Activated CD4-positive, alpha-beta T cell treated with anti-CD3 and anti-CD28 coated beads for 4 hours (primary cell): ENCODE results near the gene MAGI3.

Experiments used
- DNase-seq, 2 donors: peaks; one replicate each; pipeline ENCODE4 v3.0.0-alpha.2; 2020

MAGI3 gene

GRCh38 chr1:113660088-113660487 is 269.8 kb downstream of the MAGI3 start:
- no peak for DNase-seq

GRCh38 chr1:113662101-113662500 is 271.8 kb downstream of the MAGI3 start:
- no peak for DNase-seq

GRCh38 chr1:113663165-113663951 is 273.0 kb downstream of the MAGI3 start:
- no peak for DNase-seq

- no peak for DNase-seq
Observed at GRCh38 chr1:113665071-113665470, 274.8 kb downstream of the MAGI3 start.

- DNase-seq = no peak
Observed at GRCh38 chr1:113666126-113666525, 275.8 kb downstream of the MAGI3 start.

GRCh38 chr1:113669988-113670387 is 279.7 kb downstream of the MAGI3 start:
- DNase-seq = no peak

GRCh38 chr1:113670650-113671049 is 280.3 kb downstream of the MAGI3 start:
- no peak for DNase-seq

- DNase-seq = no peak
Observed at GRCh38 chr1:113672491-113672890, 282.2 kb downstream of the MAGI3 start.

- no peak for DNase-seq
Observed at GRCh38 chr1:113674591-113674990, 284.3 kb downstream of the MAGI3 start.

GRCh38 chr1:113675302-113675701 is 285.0 kb downstream of the MAGI3 start:
- DNase-seq = no peak

GRCh38 chr1:113676524-113676923 is 286.2 kb downstream of the MAGI3 start:
- no peak for DNase-seq

- peak in 1 of 2 donors; percentile 1 for DNase-seq
Observed at GRCh38 chr1:113677250-113678158, 287.2 kb downstream of the MAGI3 start.

- DNase-seq = no peak
Observed at GRCh38 chr1:113678159-113678469, 287.8 kb downstream of the MAGI3 start.

GRCh38 chr1:113681596-113682337 is 291.5 kb downstream of the MAGI3 start:
- DNase-seq = no peak

GRCh38 chr1:113683384-113684152 is 293.3 kb downstream of the MAGI3 start:
- no peak for DNase-seq

GRCh38 chr1:113684153-113684541 is 293.8 kb downstream of the MAGI3 start:
- no peak for DNase-seq

GRCh38 chr1:113686891-113687618 is 296.7 kb downstream of the MAGI3 start:
- DNase-seq = no peak

GRCh38 chr1:113691184-113691583 is 300.9 kb downstream of the MAGI3 start:
- DNase-seq = no peak

GRCh38 chr1:113692342-113692741 is 302.0 kb downstream of the MAGI3 start:
- no peak for DNase-seq

GRCh38 chr1:113692824-113693431 is 302.6 kb downstream of the MAGI3 start:
- no peak for DNase-seq

GRCh38 chr1:113694910-113695309 is 304.6 kb downstream of the MAGI3 start:
- DNase-seq = no peak
